ENCODE measurements around the gene R3HDM4.
A peak's percentile ranks its signal among the peaks of the same experiment; 100 is the strongest.
"Not testable (repeated sequence)": the region's sequence is repeated elsewhere in the genome, so short reads cannot be mapped to it uniquely, and the experiment has no call there.

R3HDM4 gene

DNA sequence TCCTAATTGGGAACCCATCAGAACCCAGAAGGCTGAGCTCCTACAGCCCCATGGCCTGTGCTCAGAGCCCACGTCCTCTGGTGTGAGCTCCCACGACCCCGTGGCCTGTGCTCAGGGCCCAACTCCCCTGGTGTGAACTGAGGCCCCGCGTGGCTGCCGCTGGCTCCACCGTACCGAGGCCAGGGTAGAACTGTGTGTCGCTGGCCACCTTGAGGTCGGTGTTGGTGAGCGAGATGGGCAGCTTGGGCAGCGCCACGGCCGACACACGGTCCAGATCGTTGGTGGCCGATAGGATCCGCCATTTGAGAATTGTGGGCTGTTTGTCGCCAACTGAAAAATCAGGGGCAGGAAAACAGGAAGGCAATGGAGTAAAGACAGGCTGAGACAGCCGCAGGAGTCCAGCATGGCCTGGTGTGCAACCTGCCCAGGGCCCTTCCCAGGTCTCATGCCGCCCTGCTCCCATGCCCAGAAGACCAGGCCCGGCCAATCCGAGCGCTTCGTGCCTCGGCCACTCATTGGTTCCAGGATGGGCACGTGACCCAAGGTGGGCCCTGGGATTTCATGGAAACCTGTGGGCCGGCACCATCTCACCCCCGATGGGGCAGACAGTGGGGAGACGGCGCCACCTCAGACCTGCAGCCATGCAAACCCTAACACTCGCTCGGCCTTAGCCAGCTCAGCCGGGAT, 31.5 kb downstream of the R3HDM4 start:
- DNase-seq (ENCODE audit: low spot score), result no peak
- Histone ChIP-seq H3K36me3 (replicated peaks in 1 of 2; ENCODE audit: control insufficient read depth in 2 of 2, insufficient read depth in 2 of 2, low read length in 2 of 2) (peaks cover 50 to 77% of the 10 kb centered on the region in 2 donors), H3K27ac (replicated peaks; ENCODE audit: low read length) (no peak overlapping the region), H3K9me3 (replicated peaks in 1 of 2; ENCODE audit: control insufficient read depth in 2 of 2, insufficient read depth in 1 of 2, low read depth in 1 of 2, low read length in 2 of 2) (peaks cover 0 to 6% of the 10 kb centered on the region in 2 donors), H2AK5ac (ENCODE audit: low read depth, low read length) (peak overlapping the region; percentile 75), H3K23ac (ENCODE audit: low read depth, low read length, poor library complexity) (peak overlapping the region; percentile 73), H2BK15ac (ENCODE audit: low read length) (no peak overlapping the region), H3K4me2 (ENCODE audit: insufficient read depth, low read length, poor library complexity, severe bottlenecking) (no peak overlapping the region), H2BK5ac (ENCODE audit: low read length) (peak overlapping the region; percentile 66), H2BK12ac (ENCODE audit: low read length) (no peak overlapping the region), H3K4me3 (ENCODE audit: low read length in 2 of 2) (peak overlapping the region in 1 of 2 donors; percentile 18), H3K79me1 (ENCODE audit: low read depth, low read length) (peaks cover 15% of the 10 kb centered on the region), H2BK120ac (ENCODE audit: low read depth, low read length) (no peak overlapping the region), H3K14ac (ENCODE audit: low read length) (no peak overlapping the region), H4K8ac (ENCODE audit: low read depth, low read length) (peak overlapping the region; percentile 43), H3K4me1 (ENCODE audit: control insufficient read depth in 2 of 2, insufficient read depth in 1 of 2, low read depth in 1 of 2, low read length in 2 of 2) (no peaks in the 10 kb centered on the region), H3K4ac (ENCODE audit: low read length) (no peak overlapping the region), H3K27me3 (ENCODE audit: control insufficient read depth in 3 of 3, insufficient read depth in 3 of 3, low read depth in 1 of 3, low read length in 3 of 3) (no peaks in the 10 kb centered on the region), H2AFZ (ENCODE audit: low read length) (no peak overlapping the region), H3K9ac (ENCODE audit: low read depth, low read length, poor library complexity) (peak overlapping the region; percentile 44), H4K91ac (ENCODE audit: low read depth, low read length, poor library complexity) (no peak overlapping the region), H3K18ac (ENCODE audit: low read length) (no peak overlapping the region)
- no CpG with 5 or more reads among the region's 34 CpGs for WGBS, 2 donors (ENCODE audit: extremely low coverage in 2 of 2, insufficient read length in 2 of 2, insufficient replicate concordance in 1 of 2)

DNA sequence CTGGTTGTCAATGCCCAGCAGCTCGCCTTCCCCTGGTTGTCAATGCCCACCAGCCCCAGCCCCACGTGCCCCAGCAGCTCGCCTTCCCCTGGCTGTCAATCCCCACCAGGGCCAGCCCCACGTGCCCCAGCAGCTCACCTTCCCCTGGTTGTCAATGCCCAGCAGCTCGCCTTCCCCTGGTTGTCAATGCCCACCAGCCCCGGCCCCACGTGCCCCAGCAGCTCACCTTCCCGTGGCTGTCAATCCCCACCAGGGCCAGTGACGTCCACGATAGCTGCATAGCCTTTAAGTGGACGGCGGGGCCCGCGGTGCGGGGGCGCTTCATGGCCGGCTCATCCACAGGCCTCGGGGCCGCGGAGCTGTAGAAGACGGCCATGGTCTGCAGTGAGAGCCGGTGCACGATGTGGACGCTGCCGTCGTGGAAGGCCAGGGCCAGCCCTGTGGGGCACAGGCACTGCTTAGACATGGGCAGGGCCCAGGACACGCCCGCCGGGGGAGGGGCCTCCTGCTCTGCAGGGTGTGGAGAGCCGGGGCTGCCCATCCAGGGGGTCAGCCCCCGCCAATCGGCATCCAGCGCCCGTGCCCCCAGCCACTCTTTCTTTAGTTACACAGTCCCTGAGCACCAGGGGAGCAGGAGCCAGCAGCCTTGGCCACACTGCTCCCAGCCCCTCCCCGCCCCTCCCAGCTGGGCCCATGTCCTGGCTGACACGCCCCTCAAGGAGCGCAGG, 33.1 kb downstream of the R3HDM4 start:
- Histone ChIP-seq H2BK12ac (ENCODE audit: low read length) (no peak overlapping the region), H2BK5ac (ENCODE audit: low read length) (no peak overlapping the region), H4K8ac (ENCODE audit: low read depth, low read length) (no peak overlapping the region), H3K23ac (ENCODE audit: low read depth, low read length, poor library complexity) (peak overlapping the region; percentile 85), H3K9me3 (replicated peaks in 1 of 2; ENCODE audit: control insufficient read depth in 2 of 2, insufficient read depth in 1 of 2, low read depth in 1 of 2, low read length in 2 of 2) (peaks cover 0 to 6% of the 10 kb centered on the region in 2 donors), H3K9ac (ENCODE audit: low read depth, low read length, poor library complexity) (no peak overlapping the region), H2BK15ac (ENCODE audit: low read length) (no peak overlapping the region), H3K27me3 (ENCODE audit: control insufficient read depth in 3 of 3, insufficient read depth in 3 of 3, low read depth in 1 of 3, low read length in 3 of 3) (no peaks in the 10 kb centered on the region), H3K4me3 (ENCODE audit: low read length in 2 of 2) (no peak overlapping the region), H2AFZ (ENCODE audit: low read length) (no peak overlapping the region), H2AK5ac (ENCODE audit: low read depth, low read length) (no peak overlapping the region), H3K18ac (ENCODE audit: low read length) (no peak overlapping the region), H3K79me1 (ENCODE audit: low read depth, low read length) (peaks cover 12% of the 10 kb centered on the region), H3K4me2 (ENCODE audit: insufficient read depth, low read length, poor library complexity, severe bottlenecking) (no peak overlapping the region), H3K27ac (replicated peaks; ENCODE audit: low read length) (no peak overlapping the region), H3K4me1 (ENCODE audit: control insufficient read depth in 2 of 2, insufficient read depth in 1 of 2, low read depth in 1 of 2, low read length in 2 of 2) (no peaks in the 10 kb centered on the region), H4K91ac (ENCODE audit: low read depth, low read length, poor library complexity) (no peak overlapping the region), H3K14ac (ENCODE audit: low read length) (no peak overlapping the region), H3K4ac (ENCODE audit: low read length) (no peak overlapping the region), H2BK120ac (ENCODE audit: low read depth, low read length) (no peak overlapping the region), H3K36me3 (replicated peaks in 1 of 2; ENCODE audit: control insufficient read depth in 2 of 2, insufficient read depth in 2 of 2, low read length in 2 of 2) (peaks cover 53 to 76% of the 10 kb centered on the region in 2 donors)
- DNase-seq (ENCODE audit: low spot score), result no peak
- no CpG with 5 or more reads among the region's 37 CpGs for WGBS, 2 donors (ENCODE audit: extremely low coverage in 2 of 2, insufficient read length in 2 of 2, insufficient replicate concordance in 1 of 2)

DNA sequence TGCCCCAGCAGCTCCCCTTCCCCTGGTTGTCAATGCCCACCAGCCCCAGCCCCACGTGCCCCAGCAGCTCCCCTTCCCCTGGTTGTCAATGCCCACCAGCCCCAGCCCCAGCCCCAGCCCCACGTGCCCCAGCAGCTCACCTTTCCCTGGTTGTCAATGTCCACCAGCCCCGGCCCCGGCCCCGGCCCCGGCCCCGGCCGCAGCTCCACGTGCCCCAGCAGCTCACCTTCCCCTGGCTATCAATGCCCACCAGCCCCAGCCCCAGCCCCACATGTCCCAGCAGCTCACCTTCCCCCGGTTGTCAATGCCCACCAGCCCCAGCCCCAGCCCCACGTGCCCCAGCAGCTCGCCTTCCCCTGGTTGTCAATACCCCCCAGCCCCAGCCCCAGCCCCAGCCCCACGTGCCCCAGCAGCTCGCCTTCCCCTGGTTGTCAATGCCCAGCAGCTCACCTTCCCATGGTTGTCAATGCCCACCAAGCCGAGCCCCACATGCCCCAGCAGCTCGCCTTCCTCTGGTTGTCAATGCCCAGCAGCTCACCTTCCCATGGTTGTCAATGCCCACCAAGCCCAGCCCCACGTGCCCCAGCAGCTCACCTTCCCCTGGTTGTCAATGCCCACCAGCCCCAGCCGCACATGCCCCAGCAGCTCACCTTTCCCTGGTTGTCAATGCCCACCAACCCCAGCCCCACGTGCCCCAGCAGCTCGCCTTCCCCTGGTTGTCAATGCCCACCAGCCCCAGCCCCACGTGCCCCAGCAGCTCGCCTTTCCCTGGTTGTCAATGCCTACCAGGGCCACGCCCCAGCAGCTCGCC, 34.1 kb downstream of the R3HDM4 start:
- H3K4me2 ChIP-seq (ENCODE audit: insufficient read depth, low read length, poor library complexity, severe bottlenecking); H2BK12ac ChIP-seq (ENCODE audit: low read length); H3K9me3 ChIP-seq (replicated peaks in 1 of 2; ENCODE audit: control insufficient read depth in 2 of 2, insufficient read depth in 1 of 2, low read depth in 1 of 2, low read length in 2 of 2); H3K4me3 ChIP-seq (ENCODE audit: low read length in 2 of 2); H2BK5ac ChIP-seq (ENCODE audit: low read length); H3K27me3 ChIP-seq (ENCODE audit: control insufficient read depth in 3 of 3, insufficient read depth in 3 of 3, low read depth in 1 of 3, low read length in 3 of 3); H4K8ac ChIP-seq (ENCODE audit: low read depth, low read length); H2BK15ac ChIP-seq (ENCODE audit: low read length); H3K4me1 ChIP-seq (ENCODE audit: control insufficient read depth in 2 of 2, insufficient read depth in 1 of 2, low read depth in 1 of 2, low read length in 2 of 2); DNase-seq (ENCODE audit: low spot score); H2AK5ac ChIP-seq (ENCODE audit: low read depth, low read length); H2BK120ac ChIP-seq (ENCODE audit: low read depth, low read length); H3K27ac ChIP-seq (replicated peaks; ENCODE audit: low read length); H3K4ac ChIP-seq (ENCODE audit: low read length); H2AFZ ChIP-seq (ENCODE audit: low read length); H3K18ac ChIP-seq (ENCODE audit: low read length); H4K91ac ChIP-seq (ENCODE audit: low read depth, low read length, poor library complexity): not testable (repeated sequence)
- H3K23ac ChIP-seq (ENCODE audit: low read depth, low read length, poor library complexity), result peak overlapping the region; percentile 73
- peak overlapping the region; percentile 38 for H3K14ac ChIP-seq (ENCODE audit: low read length)
- peaks cover 51 to 74% of the 10 kb centered on the region in 2 donors for H3K36me3 ChIP-seq (replicated peaks in 1 of 2; ENCODE audit: control insufficient read depth in 2 of 2, insufficient read depth in 2 of 2, low read length in 2 of 2)
- peak overlapping the region; percentile 72 for H3K9ac ChIP-seq (ENCODE audit: low read depth, low read length, poor library complexity)
- no CpG with 5 or more reads among the region's 24 CpGs for WGBS, 2 donors (ENCODE audit: extremely low coverage in 2 of 2, insufficient read length in 2 of 2, insufficient replicate concordance in 1 of 2)
- peaks cover 12% of the 10 kb centered on the region for H3K79me1 ChIP-seq (ENCODE audit: low read depth, low read length)
